ENCODE data around the gene PRDM5.

Gene PRDM5

DNA sequence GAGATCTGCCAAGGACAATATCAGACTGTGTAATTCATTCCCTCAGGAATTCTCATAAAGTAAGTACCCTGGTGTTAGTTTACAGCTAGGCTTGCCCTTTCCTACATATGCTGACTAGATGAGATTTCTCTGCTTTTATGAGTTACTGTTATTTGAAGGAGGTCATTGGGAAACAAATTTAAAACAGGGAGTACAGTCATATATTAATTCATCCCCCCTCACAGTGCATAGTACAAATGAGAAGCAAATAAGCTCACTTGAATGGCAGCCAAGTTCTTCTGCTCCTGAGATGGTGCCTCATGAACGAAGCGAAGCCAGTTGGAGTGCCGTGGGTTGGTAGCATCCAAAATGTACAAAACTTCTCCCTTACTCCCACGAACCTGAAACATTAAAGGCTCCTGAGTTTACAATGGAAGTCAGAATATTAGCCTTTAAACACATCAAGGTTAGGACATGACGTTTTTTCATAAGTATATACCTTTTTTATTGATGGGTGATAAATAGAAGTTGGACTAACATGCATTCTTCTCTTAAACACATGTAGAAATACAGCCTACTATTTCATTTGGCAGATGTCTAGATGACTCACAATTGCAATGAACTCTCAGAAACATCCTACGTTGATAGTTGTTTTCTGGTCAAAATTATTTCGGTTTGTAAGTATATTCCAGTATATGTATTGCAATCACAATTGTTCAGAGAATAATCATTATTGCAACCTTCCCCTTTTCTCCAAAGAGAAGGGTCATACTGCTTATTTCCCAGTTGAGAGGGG, 69.2 kb downstream of the PRDM5 start:
- DNase-seq = no peak

DNA sequence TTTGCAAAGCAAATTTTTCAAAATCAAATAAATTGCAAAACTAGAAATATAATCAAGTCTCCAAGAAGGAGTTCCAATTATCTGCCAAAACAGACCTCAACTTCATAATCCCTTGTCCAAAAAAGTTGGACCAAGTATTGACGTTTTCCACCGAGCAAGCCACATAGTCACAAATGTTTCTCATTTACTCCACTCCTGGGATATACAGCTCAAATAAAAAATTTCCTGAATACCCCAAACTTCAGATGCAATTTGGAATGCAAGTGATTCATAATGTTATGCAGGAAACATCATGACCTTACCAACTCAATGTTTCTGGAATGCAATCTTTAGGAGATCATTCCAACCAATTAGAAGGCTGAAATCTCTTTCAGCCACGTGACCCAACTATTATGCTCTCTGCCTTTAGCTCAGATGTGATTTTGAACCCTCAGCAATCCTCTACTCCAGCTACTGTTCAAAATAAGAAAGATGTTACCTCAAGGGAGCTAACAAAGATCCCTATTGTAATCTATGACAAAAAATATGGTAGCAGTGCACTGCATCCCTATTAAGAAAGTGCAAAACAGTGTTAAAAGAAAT, 72.4 kb downstream of the PRDM5 start:
- DNase-seq = no peak

DNA sequence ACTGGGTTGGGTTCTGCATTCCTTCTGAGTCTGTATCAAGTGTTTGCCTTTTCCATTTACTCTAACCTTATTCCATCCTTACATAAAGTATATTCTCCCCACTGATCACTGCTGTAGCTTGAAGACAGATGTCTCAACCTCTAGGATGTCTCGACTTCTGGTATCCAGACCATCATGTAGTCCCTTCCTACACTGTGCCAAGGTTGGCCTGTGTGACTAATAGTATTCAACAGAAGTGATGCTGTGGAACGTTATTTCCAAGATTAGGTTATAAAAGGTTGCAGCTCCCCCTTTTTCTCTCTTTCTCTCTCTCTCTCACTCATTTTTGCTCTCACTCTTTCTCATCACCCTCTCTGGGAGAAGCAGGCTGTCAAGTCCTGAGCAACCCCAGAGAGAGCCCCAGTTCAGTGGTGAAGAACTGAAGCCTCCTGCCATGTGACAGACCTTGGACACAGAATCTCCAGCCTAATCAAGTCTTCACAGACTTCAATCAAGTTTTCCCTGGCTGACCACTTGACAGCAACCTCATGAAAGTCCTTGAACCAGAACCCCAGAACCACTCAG, 75.4 kb downstream of the PRDM5 start:
- DNase-seq = no peak

DNA sequence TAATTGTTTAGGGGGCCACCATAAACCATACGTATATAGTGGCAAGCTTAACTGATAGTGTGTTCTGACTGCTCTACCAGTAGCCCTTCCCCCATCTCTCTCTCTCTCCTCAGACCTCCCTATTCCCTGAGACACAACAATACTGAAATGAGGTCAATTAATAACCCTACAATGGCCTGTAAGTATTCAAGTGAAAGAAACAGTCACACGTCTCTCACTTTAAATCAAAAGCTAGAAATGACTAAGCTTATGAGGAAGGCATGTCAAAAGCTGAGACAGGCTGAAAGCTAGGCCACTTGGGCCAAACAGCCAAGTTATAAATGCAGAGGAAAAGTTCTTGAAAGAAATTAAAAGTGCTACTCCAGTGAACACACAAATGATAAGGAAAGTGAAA, 78.0 kb downstream of the PRDM5 start:
- DNase-seq = no peak

DNA sequence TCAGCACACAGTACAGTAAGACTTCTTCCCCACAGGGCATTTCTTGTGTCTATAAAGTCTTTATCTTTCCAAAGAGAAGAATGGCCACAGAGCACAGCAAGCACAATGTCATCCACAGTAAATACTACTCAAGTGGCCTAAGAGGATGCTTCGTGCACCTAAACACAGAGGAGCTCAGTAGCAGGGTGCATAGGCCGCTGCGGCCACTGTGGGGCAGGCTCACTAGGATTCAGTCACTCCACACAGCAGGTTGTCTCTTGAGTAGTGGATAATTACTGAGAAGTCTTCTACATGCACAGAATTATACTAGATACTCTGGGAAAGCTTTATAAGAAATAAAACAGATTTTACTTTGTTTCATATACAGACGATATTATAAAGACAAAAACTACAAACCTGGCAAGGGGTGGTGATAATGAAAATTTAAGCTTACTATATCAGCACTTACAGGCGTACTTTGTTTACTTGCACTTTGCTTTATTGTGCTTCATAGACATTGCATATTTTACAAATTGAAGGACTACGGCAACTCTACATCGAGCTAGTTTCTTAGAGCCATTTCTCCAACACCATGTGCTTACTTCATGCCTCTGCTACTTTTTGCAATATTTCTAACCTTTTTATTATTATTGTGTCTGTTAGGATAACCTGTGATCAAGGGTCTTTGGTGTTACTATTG, 78.5 kb downstream of the PRDM5 start:
- DNase-seq = no peak

DNA sequence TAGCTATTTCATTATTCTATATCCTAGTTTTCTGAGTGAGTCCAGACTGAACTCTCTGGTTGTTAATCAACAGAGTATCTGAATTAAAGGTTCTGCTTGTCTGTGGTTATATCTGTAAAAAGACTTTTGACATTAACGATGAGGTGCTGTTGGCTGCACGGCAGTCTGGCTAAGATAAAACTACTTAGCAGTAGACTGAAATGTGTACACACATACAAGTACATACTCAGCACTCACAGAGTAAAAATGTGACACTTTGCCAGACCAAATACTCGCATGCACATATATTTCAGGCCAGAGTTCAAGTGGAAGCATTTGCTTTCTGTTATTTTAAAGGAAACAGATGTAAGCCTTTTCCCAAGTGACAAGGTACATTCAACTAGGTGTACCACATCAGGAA, 80.5 kb downstream of the PRDM5 start:
- no peak for DNase-seq

DNA sequence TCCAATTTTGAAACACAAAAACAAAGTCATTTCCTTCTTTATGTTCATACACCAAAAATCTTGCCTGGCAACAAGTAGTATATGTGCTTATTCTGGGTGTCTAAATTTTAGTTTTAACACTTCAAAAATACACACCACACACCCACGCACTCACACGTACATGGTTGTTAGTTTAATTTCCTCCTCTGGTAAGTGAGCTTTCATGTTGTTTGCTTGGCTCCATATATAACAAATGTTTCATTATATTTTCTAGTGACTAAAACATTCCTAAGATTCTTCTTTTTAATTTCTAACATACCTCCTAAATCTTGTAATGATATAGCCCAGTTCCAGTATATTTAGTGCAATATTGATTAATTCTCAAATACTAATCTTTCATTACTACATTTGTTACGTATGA, 80.9 kb downstream of the PRDM5 start:
- no peak for DNase-seq

DNA sequence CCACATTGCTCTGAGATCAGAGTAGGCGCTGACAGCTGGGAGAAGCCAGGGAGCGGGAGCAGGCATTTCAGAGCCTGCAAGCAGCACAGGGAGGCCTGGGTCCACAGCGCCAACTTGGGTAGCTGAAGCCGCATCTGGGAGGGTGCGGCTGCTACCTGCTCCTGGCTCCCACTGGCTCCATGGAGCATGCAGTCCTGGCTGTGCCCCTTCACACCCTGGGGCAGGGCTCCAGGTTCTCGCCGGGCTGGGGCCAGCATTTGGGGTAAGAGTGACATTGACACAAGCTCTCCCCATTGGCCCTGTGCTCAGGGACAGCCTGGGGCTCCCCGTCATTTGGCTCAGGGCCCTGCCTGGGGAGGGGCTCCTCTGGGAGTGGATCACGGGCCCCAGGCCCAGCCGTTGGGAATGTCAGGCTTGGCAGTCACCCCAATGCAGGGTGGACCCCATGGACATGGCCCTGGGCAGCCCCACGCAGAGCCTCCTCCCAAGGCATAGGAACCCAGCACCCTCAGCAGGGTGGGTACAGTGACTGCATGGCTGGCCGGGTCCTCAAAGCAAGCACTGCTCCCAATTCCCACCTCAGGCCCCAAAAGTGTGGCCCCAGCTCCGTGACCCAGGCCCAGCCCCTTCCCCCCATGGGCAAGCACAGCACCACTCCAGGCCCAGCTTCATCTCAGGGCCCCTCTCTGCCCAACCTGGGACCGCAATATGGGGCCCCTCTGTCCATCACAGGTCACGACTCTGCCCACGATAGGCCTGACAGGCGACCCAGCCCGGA, 82.4 kb downstream of the PRDM5 start:
- DNase-seq = no peak

DNA sequence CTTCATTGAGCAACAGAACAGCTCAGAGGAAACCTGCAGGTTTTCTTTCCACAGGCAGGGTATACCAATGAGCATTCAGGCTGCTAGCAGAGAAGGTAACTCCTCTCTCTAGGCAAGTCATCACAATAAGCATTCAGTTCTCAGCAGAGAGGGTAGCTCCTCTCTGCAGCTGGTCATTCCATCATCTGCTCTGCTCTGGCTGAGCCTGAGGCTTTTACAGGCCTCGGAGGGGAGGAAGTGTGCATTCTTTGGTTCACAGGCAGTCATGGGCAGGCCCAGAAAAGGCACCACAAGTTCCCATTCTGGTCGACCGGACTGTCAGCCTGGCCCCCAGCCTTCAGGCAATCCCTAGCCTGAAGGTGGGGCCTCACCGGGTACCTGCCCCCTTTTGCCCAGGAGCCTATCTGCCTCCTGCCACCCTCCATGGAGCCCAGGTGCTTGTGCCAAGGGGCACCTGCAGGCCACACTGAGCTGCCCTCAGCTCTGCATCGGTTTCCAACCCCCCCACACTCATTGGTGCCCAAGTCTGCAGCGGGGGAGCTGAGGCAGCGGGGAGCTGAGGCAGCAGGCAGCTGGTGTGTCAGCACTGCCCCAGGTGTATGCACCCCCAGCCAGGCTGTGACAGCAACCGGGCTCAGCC, 83.1 kb downstream of the PRDM5 start:
- DNase-seq = no peak

DNA sequence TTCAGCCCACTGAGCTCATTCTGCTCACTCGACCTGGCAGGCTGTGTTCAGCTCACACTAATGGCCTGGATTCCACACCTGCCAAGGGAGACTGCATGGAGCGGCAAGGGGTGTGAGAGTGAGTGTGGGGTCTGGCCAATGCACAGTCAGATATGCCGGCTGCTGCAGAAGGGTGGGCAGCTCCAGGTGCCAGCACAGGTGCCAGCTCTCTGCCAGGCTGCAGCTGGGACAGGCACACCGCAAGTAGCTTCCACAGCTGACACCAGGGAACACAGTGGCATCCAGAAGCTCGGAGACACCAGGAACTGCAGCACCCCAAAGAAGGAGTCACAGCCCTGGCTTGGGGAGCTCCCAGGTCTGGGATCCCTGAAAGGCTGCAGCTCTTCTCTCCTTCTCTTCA, 83.7 kb downstream of the PRDM5 start:
- DNase-seq = no peak

DNA sequence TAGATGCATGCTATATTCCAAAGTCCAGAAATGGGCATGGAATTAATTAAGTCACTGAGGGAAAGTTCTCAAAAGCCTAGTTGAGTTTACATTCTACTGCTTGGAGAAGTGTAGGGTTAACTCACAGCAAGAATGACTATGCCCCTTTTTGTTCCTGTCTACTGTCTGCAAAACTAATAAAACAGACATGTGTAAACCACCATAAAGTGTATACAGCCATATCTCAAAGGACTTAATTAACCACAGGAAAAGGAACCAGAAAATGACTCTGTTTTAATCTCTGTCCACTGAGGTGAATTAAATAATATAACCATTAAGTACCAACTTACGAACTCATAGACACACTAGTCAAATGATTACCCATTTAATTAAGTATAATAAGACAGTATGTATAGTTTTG, 84.9 kb downstream of the PRDM5 start:
- no peak for DNase-seq

DNA sequence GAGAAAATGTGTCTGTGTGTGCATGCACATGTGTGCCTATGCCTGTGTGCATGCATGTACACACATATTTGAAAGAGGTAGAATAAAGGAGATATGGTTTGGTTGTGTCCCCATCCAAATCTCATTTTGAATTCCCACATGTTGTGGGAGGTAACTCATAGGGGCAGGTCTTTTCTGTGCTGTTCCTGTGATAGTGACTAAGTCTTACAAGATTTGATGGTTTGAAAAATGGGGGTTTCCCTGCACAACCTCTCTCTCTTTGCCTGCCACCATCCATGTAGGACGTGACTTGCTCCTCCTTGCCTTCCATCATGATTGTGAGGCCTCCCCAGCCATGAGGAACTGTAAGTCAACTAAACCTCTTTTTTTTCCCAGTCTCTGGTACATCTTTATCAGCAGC, 87.2 kb downstream of the PRDM5 start:
- DNase-seq = no peak

DNA sequence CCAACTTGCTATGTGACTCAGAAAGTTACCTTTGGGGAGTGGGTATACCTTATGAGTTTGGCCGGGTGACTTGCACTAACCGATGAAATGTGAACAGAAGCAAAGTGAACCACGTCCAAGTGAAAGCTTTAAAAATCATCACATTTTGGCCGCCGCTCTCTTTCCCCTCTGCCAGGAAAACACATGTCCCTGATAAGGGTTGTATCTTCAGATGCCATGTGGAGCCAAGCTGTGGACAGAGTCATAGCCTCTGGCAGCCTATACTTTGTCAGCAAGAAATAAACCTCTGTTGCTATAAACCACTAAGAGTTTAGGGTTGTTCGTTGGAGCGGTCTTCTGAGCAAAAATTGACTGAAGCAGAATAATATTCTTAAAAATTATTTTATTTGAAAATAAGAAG, 92.3 kb downstream of the PRDM5 start:
- DNase-seq = no peak

DNA sequence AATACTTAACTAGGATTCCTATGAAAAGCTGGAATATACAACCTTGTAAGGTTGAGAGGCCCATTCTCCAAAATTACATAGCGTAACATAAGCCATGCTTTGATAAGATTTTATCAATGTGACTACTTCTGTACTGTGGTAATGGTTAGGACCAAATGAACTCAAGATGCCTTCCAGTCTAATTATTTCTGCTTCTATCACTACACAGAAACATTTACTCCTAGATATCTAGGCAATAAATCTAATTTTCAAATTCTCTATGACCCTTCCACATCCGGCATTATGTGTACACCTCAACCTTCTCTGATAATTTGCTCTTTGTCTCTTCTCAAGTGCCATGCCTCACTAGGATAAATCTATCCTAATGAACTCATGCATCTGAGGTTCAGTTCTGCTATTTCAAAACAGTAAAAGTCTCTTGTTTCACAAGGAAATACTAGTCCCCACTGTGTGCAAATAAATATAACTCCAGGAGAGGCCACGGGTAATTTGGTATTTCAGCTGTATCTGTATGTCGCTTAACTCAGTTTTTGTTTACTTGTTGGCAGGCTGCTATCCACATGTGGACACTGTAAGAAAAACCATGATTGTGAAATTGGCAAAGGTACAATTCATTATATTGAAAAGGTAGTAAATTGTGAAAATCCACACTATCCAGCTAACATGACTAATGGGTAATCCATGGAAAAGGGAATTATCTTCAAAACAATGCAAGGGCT, 93.3 kb downstream of the PRDM5 start:
- no peak for DNase-seq

DNA sequence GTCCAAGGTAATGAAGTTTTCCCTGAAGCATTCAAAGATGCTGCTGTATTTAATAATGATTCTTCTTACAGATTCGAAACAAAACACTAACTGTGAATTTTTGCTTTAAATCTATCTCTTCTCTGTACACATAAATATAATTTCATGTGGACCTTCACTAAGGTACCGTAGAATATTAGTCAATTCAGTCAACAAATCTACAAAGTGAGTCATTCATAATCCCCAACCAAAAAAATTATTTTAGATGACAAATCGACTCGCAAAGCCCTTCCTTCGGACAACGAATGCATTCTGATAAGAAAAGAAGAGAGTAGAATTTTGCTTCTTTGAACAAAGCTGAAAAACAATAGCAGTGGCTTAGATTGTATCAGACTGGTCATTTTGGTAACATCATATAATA, 95.7 kb downstream of the PRDM5 start:
- DNase-seq = no peak

DNA sequence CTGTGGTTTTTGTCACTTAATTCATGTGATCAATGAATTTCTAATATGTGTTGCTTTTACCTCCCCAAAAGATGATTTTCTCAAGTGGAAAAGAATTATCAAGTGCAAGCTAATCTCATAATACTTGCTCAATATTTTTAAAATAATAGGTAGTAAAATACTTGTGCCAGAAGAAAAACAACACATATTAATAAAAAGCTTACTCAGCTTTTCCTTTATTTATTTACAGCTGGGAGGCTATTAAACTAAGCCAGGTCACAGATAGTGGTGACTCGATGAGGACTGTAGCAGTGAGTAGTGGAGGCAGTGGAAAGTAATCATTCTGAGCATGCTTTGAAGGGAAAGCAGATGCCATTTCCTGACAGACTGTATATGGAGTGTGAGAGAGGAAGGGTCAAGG, 96.1 kb downstream of the PRDM5 start:
- DNase-seq = no peak

DNA sequence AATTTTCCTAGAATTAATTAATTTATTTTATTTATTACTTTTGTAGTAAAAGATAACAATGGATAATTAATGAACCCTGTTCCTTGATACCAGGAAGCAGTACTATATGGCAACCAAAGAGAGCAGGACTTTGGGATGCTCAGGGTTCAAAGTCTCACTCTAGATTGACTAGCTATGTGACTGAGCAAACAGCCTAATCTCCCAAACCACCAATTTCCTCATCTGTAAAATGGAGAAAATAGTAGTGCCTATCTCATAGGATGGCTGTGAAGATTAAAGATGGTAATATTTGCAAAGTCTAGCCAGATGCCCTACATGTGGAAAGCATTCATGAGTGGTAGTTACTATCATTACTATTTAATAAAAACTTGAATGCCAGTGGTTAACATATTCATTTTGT, 97.6 kb downstream of the PRDM5 start:
- no peak for DNase-seq

DNA sequence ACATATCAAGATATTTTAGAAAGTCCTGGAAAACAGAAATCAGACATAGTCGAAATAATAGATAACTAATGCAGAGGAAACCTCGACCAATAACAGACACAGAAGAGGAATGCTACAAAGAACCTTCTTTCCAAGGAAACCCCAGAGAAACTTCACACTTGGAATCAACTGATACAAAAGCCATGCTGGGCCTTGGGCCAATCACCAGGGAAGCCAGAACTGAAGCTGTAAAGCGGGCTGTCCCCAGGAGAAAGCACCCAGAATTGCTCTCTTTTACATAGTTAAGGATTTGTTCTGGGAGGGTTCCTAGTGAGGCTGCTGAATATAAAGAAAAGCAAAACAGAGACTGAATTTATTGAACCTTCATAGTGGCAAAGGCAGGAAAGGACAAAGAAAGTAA, 100.5 kb downstream of the PRDM5 start:
- DNase-seq = no peak

DNA sequence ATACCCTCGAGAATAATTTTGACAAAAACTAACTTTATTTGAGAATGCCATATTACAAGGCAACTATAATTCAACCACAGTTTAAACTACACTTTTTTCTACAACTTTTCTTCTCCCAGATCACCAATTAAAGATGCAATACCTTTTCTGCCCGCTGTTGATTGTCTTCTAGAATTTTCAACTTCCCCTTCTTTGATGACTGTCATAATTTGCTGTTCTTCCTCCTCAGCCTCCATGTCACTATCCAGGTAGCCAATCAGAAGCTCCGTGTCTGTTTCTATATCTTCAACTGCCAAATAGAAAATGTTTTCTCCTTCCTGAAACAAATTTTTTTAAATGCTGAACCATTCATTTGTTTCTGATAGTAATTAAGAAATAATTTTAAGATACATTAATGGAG, 101.5 kb downstream of the PRDM5 start:
- DNase-seq = no peak

DNA sequence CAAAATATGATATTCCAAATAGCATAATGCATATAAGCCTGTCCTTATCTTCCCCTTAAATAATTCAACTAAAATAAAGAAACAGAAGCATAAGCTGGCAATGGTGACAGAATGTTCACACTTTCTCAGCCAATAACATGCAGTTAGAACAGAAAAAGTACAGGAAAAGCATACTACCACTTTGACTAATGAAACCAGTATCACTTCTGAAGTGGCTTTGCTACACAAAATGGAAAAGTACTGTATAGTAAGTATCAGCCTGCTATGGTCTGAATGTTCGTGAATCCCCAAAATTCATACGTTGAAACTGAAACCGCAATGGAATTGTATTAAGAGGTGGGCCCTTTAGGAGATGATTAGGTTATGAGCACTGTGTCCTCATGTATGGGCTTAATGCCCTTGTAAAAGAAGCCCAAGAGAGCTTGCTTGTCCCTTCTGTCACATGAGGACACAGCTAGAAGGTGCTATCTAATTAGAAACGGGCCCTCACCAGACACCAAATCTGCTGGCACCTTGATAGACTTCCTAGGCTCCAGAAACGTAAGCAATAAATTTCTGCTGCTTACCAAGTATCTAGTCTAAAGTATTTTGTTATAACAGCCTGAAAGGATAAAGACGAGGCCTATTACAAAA, 102.6 kb downstream of the PRDM5 start:
- no peak for DNase-seq

DNA sequence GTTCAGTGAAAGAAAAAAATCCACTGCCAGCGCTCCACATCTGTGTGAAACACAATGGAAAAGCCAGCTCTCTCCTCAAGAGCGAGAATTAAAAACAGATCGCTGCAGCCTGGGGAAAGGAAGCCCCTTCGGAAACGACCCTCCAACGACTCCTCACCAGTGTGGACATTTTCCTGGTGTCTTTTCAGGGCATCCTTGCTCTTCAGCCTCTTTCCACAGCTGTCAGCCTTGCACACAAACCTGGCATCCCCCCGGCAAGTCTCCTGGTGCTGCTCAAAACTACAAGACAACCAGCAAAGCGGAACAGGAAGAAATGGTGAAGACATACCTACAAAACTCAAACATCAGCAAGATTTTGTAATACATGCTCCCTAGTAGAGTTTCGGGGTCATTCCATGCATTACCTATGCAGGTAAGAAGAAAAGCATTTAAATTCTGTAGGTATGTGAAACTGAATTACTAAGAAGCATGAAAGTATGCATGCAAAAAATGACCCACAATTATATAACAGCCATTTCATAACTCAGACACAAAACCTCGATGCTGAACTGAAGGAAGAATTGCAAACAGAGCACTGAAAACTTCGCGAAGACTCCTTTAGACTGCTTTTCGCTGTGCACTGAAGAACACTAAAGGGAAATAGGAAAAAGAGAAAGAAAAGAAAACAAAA, 106.1 kb downstream of the PRDM5 start:
- no peak for DNase-seq

All from stimulated activated naive CD4-positive, alpha-beta T cell (primary cell).